Measurements from ENCODE around the gene GNB2. TPM values are rescaled to one million over a fixed set of nuclear protein-coding genes. Genes with fewer than 3 reads are reported as not detected.

The GNB2 gene
- total and polyA plus RNA-seq, 2 of the 13 experiments (the other 11 are each of a cell fraction or from before 2014, with no cell fraction given): 48.3 to 67.1 TPM

DNA sequence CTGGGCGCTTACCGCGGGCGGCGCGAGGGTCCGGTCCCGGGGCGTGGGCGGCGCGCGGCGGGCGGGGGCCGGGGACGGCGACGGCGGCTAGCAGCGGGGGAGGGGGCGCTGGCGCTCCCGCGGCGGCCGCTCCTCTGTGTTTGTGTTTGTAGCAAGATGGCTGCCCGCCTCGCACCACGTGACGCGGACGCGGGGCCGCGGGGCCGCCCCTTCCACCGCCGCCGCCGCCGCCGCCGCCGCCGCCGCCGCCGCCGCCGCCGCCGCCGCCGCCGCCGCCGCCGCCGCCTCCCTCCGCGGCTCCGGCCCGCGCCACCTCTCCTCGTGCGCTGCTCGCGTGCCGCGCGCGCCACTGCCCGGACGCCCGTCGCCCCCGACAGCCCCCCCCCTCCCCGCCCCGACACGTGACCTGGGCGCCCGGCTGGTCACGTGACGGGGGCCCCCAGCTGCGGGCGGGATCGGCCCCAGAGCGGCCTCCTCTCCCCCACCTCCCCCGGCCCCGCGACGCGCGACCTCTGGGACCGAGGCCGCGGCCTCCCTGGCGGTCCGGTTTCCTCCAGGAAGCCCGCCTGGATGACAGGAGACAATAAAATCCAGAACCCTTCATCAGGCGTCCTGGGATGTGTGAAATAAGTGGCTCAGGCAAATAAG is 20.7 kb downstream of the GNB2 start, which contains the start of gene GIGYF1 (continued):
- TF ChIP-seq ZNF569 (CRISPR knock-in tag; IDR thresholded peaks at IDR 0.05; ENCODE audit: borderline replicate concordance) (no peak), RAD51 (IDR thresholded peaks at IDR 0.05; ENCODE audit: borderline replicate concordance) (peak; percentile 72; the same call in 1 of the 2 replicates), KDM6A (CRISPR knock-in tag; IDR thresholded peaks at IDR 0.05; ENCODE audit: low read depth) (peak; percentile 24; the same call in 1 of the 2 replicates), CREM (IDR thresholded peaks at IDR 0.05) (no peak), CREM (CRISPR knock-in tag; IDR thresholded peaks at IDR 0.05) (no peak), HOXA3 (CRISPR knock-in tag; IDR thresholded peaks at IDR 0.05) (peak; percentile 54; the same call in 1 of the 2 replicates), TBX2 (CRISPR knock-in tag; IDR thresholded peaks at IDR 0.05; ENCODE audit: borderline replicate concordance) (no peak)
- TF ChIP-seq, protein P1, sequence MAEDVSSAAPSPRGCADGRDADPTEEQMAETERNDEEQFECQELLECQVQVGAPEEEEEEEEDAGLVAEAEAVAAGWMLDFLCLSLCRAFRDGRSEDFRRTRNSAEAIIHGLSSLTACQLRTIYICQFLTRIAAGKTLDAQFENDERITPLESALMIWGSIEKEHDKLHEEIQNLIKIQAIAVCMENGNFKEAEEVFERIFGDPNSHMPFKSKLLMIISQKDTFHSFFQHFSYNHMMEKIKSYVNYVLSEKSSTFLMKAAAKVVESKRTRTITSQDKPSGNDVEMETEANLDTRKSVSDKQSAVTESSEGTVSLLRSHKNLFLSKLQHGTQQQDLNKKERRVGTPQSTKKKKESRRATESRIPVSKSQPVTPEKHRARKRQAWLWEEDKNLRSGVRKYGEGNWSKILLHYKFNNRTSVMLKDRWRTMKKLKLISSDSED (CRISPR knock-in tag; IDR thresholded peaks at IDR 0.05): no peak

DNA sequence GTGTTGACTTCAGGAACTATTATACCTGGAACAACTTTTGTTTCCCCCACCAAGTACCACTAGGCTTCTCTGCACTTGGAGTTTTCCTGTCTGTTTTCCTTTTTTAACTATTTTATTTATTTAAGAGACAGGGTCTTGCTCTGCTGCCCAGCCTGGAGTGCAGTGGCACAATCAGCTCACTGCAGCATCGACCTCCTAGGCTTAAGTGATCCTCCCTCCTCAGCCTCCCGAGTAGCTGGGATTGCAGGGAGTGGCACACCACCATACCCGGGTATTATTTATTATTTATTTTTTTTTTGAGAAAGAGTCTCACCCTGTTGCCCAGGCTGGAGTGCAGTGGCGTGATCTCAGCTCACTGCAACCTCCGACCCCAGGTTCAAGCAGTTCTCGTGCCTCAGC is 22.6 kb downstream of the GNB2 start:
- Histone ChIP-seq H3K9me3 (ENCODE audit: low read length) (no peaks in the 10 kb centered on the region), H3K4me3 (replicated peaks in 1 of 3; ENCODE audit: insufficient read depth in 1 of 3, low read depth in 2 of 3, low read length in 3 of 3) (no peak overlapping the region), H3K36me3 (replicated peaks in 1 of 2; ENCODE audit: control insufficient read depth in 1 of 2, insufficient read depth in 2 of 2, low read length in 2 of 2) (0 out of 5 replicates have a peak, but pooled peaks cover 0 to 1% of the 10 kb centered on the region in 2 experiments), H3K4me1 (ENCODE audit: insufficient read depth, low read length) (peaks cover 29% of the 10 kb centered on the region), H3K27me3 (ENCODE audit: control insufficient read depth in 1 of 2, insufficient read depth in 2 of 2, low read length in 2 of 2) (no peaks in the 10 kb centered on the region), H2AFZ (ENCODE audit: low read length) (no peak overlapping the region), H3K27ac (ENCODE audit: extremely low read length, insufficient read depth, low read length) (no peak overlapping the region), H3K4me2 (ENCODE audit: low read depth, low read length) (no peak overlapping the region), H3K9ac (ENCODE audit: insufficient read depth, low read depth, low read length) (no peak overlapping the region), H3K79me2 (ENCODE audit: insufficient read depth, low read length) (peaks cover 24% of the 10 kb centered on the region), H4K20me1 (ENCODE audit: insufficient read depth, low read length) (peaks cover 15% of the 10 kb centered on the region)
- ChIA-PET POLR2A (interaction anchor here (0.9 to 3.9 kb wide), 2 partner anchors 9 to 78 kb away, joined by 4 to 18 read pairs; partner anchors contain the start of gene POP7), CTCF (ENCODE audit: low intra/inter-chr PET ratio, low total read pairs) (no interaction called here)
- FAIRE-seq (no peak), ATAC-seq (no peak), DNase-seq (ENCODE audit: low spot score) (no peak)
- in situ Hi-C loops (cut with HindIII; ENCODE audit: extremely low pct_ligation_motif_present, low pct_unique_long_range_greater_than_20kb): loop anchor here (10.0 kb wide), 1 partner anchor 231 kb away; the partner anchor contains the start of gene SPACDR
- intact Hi-C loops (cut with micrococcal nuclease; ENCODE audit: unreplicated experiment): no loop called here
- no TSS peak for BruUV-seq (replicated peaks)
- 58% methylated on average over 6 of the region's 6 CpGs for WGBS (ENCODE audit: low lambda C conversion rate)
- TF ChIP-seq, protein P2, sequence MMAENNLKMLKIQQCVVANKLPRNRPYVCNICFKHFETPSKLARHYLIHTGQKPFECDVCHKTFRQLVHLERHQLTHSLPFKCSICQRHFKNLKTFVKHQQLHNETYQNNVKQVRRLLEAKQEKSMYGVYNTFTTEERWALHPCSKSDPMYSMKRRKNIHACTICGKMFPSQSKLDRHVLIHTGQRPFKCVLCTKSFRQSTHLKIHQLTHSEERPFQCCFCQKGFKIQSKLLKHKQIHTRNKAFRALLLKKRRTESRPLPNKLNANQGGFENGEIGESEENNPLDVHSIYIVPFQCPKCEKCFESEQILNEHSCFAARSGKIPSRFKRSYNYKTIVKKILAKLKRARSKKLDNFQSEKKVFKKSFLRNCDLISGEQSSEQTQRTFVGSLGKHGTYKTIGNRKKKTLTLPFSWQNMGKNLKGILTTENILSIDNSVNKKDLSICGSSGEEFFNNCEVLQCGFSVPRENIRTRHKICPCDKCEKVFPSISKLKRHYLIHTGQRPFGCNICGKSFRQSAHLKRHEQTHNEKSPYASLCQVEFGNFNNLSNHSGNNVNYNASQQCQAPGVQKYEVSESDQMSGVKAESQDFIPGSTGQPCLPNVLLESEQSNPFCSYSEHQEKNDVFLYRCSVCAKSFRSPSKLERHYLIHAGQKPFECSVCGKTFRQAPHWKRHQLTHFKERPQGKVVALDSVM (CRISPR knock-in tag; IDR thresholded peaks at IDR 0.05): peak; percentile 42; the same call in 1 of the 2 replicates
- TF ChIP-seq ZNF788 (CRISPR knock-in tag; IDR thresholded peaks at IDR 0.05; ENCODE audit: borderline replicate concordance) (no peak), ZNF772 (CRISPR knock-in tag; IDR thresholded peaks at IDR 0.05) (no peak), ZNF749 (CRISPR knock-in tag; IDR thresholded peaks at IDR 0.05; ENCODE audit: borderline replicate concordance) (no peak), RFXAP (CRISPR knock-in tag; IDR thresholded peaks at IDR 0.05; ENCODE audit: borderline replicate concordance) (no peak), ZNF564 (CRISPR knock-in tag; IDR thresholded peaks at IDR 0.05) (no peak), ISL2 (CRISPR knock-in tag; IDR thresholded peaks at IDR 0.05) (no peak), ZNF121 (CRISPR knock-in tag; IDR thresholded peaks at IDR 0.05) (peak; percentile 73; the same call in 1 of the 2 replicates)
- TF ChIP-seq, protein P3, sequence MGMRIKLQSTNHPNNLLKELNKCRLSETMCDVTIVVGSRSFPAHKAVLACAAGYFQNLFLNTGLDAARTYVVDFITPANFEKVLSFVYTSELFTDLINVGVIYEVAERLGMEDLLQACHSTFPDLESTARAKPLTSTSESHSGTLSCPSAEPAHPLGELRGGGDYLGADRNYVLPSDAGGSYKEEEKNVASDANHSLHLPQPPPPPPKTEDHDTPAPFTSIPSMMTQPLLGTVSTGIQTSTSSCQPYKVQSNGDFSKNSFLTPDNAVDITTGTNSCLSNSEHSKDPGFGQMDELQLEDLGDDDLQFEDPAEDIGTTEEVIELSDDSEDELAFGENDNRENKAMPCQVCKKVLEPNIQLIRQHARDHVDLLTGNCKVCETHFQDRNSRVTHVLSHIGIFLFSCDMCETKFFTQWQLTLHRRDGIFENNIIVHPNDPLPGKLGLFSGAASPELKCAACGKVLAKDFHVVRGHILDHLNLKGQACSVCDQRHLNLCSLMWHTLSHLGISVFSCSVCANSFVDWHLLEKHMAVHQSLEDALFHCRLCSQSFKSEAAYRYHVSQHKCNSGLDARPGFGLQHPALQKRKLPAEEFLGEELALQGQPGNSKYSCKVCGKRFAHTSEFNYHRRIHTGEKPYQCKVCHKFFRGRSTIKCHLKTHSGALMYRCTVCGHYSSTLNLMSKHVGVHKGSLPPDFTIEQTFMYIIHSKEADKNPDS (CRISPR knock-in tag; IDR thresholded peaks at IDR 0.05): no peak
